Measurements from ENCODE around the gene ADCY1. TPM values are rescaled to one million over a fixed set of nuclear protein-coding genes. Genes with fewer than 3 reads are reported as not detected.
"Not testable (repeated sequence)": the region's sequence is repeated elsewhere in the genome, so short reads cannot be mapped to it uniquely, and the experiment has no call there.

ADCY1 gene
- total RNA-seq, 1 experiment from 2014 or later: not detected

GRCh38 chr7:45762225-45762994 lies 188.2 kb downstream of the ADCY1 start:
- DNase-seq; H3K9me2 ChIP-seq (ENCODE audit: insufficient read depth); H3K36me3 ChIP-seq (ENCODE audit: low read depth); H3K27ac ChIP-seq; H3F3A ChIP-seq (ENCODE audit: insufficient read depth, low read depth); POLR2A ChIA-PET (ENCODE audit: unreplicated experiment); CTCF ChIA-PET; H4K20me1 ChIP-seq (ENCODE audit: insufficient read depth); H2AFZ ChIP-seq; H3K9me3 ChIP-seq (ENCODE audit: insufficient read depth, low read depth); intact Hi-C loops (cut with micrococcal nuclease; ENCODE audit: unreplicated experiment); H3K4me3 ChIP-seq; BruUV-seq (replicated peaks); H3K4me2 ChIP-seq; H3K27me3 ChIP-seq (ENCODE audit: insufficient read depth, low read depth); H3K4me1 ChIP-seq (replicated peaks; ENCODE audit: insufficient read depth): not testable (repeated sequence)
- peaks cover 17% of the 10 kb centered on the region for H3K79me2 ChIP-seq (ENCODE audit: low read depth)

DNA sequence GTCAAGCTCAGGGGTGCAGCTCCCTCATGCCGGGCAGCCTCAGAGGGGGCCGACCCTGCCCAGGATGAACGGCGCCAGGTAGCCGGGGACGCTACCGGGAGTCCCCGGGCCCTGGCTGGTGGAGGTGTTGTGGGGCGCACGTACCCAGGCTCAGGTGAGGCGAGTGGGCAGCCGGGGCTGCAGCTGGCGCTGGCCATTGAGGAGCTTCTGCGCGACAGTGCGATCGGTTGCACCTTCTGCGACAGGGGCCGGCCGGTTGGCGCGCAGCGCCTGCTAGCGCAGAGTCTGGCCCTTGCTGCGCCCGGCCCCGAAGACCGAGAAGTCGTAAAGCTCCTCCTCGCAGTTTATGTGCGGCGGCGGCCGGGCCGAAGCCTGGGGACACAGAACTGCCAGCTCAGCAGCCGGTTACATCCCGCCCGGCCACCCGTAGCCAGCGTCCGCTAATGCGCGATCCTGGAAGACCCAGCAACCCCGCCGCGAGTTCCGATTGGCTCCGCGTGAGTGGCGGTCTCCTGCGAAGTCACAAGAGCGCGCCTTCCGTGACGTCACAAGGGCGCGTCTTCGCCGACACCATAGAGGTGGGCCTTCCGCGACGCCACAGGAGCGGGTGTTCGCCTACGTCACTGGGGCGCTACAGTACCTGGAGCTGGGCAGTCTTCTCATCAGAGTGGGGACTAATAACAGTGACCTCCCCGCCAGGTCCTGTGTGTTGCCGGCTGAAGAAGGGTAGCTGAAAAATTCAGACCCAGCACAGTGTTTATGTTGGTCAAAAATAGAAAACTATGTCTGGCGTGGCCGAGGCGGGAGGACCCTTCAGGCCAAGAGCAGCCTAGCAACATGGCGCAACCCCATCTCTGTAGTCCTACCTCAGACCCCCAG lies 194.6 kb downstream of the ADCY1 start:
- Histone ChIP-seq H3K79me2 (ENCODE audit: low read depth) (peaks cover 32% of the 10 kb centered on the region), H3K4me1 (replicated peaks; ENCODE audit: insufficient read depth) (peaks cover 12% of the 10 kb centered on the region), H2AFZ (peak overlapping the region; percentile 89), H3K4me3 (peak overlapping the region; percentile 92), H3K27ac (peak overlapping the region; percentile 69), H3K4me2 (peak overlapping the region; percentile 83)
- DNase-seq: peak; percentile 97 to 98
- H3K36me3 ChIP-seq (ENCODE audit: low read depth); H3K9me3 ChIP-seq (ENCODE audit: insufficient read depth, low read depth); H3K27me3 ChIP-seq (ENCODE audit: insufficient read depth, low read depth); H4K20me1 ChIP-seq (ENCODE audit: insufficient read depth); intact Hi-C loops (cut with micrococcal nuclease; ENCODE audit: unreplicated experiment); H3K9me2 ChIP-seq (ENCODE audit: insufficient read depth); H3F3A ChIP-seq (ENCODE audit: insufficient read depth, low read depth); CTCF ChIA-PET: not testable (repeated sequence)
- TF ChIP-seq CTCF (conservative IDR thresholded peaks at IDR 0.05): peak; percentile 36
- POLR2A ChIA-PET (ENCODE audit: unreplicated experiment): interaction anchor here (0.6 to 0.7 kb wide), 10 partner anchors 32 to 1987 kb away, joined by 3 to 15 read pairs (median 4); no protein-coding TSS in a partner anchor
- TSS peak; percentile 48 for BruUV-seq (replicated peaks)

- H3K27me3 ChIP-seq (ENCODE audit: insufficient read depth, low read depth); H4K20me1 ChIP-seq (ENCODE audit: insufficient read depth); H3F3A ChIP-seq (ENCODE audit: insufficient read depth, low read depth); CTCF ChIA-PET; BruUV-seq (replicated peaks); H3K36me3 ChIP-seq (ENCODE audit: low read depth); H3K9me2 ChIP-seq (ENCODE audit: insufficient read depth); intact Hi-C loops (cut with micrococcal nuclease; ENCODE audit: unreplicated experiment); DNase-seq; H3K9me3 ChIP-seq (ENCODE audit: insufficient read depth, low read depth): not testable (repeated sequence)
- peak overlapping the region; percentile 92 for H3K4me3 ChIP-seq
- 0 out of 2 replicates have a peak overlapping the region, but pooled peaks have one; percentile 69 for H3K27ac ChIP-seq
- peak overlapping the region; percentile 83; the same call in 1 of the 2 replicates for H2AFZ ChIP-seq
- peaks cover 12% of the 10 kb centered on the region for H3K4me1 ChIP-seq (replicated peaks; ENCODE audit: insufficient read depth)
- peaks cover 32% of the 10 kb centered on the region for H3K79me2 ChIP-seq (ENCODE audit: low read depth)
- peak overlapping the region; percentile 83 for H3K4me2 ChIP-seq
- POLR2A ChIA-PET (ENCODE audit: unreplicated experiment): interaction anchor here (0.6 to 0.7 kb wide), 4 partner anchors 117 to 1936 kb away, joined by 3 to 15 read pairs (median 6); no protein-coding TSS in a partner anchor
Measured at GRCh38 chr7:45769626-45770025, 195.5 kb downstream of the ADCY1 start.
